WTC11 (cell line): ENCODE results near the gene FAR1. TPM values are rescaled to one million over a fixed set of nuclear protein-coding genes. Genes with fewer than 3 reads are reported as not detected.

ENCODE experiments used
- ATAC-seq: fragments of 200-7000 bp; cut with Tn5 transposase; 2 replicates; pipeline ENCODE4 v1.10.0; 2021; ENCODE audit warnings: mild to moderate bottlenecking, moderate library complexity
- CTCF ChIA-PET: fragments of 300-600 bp; sonication (Branson Sonifier 250); formaldehyde crosslinking; loops from one replicate; lab custom pipeline; 2021; ENCODE audit warnings: antibody characterized with exemption; lab: Charles Lee
- POLR2A ChIA-PET: fragments of 350-600 bp; sonication (Branson Sonifier 250); formaldehyde crosslinking; loops from one replicate; lab custom pipeline; 2021; ENCODE audit warnings: antibody characterized with exemption; lab: Charles Lee
- DNase-seq: peaks from one replicate; pipeline ENCODE4 v3.0.0; 2021; ENCODE audit warnings: low spot score
- H3K27ac Mint-ChIP-seq: 2 replicates; pipeline ENCODE4 v1.8.0; 2021; ENCODE audit warnings: mixed read lengths
- H3K27me3 Mint-ChIP-seq: 2 replicates; pipeline ENCODE4 v1.8.0; 2021; ENCODE audit warnings: low read depth, mild to moderate bottlenecking, moderate library complexity, mixed read lengths
- H3K36me3 Mint-ChIP-seq: 2 replicates; pipeline ENCODE4 v1.8.0; 2021; ENCODE audit warnings: mixed read lengths
- H3K4me1 Mint-ChIP-seq: 2 replicates; pipeline ENCODE4 v1.8.0; 2022; ENCODE audit warnings: mixed read lengths
- H3K4me3 Mint-ChIP-seq: 2 replicates; pipeline ENCODE4 v1.8.0; 2021; ENCODE audit warnings: mild to moderate bottlenecking, moderate library complexity, mixed read lengths
- H3K9me3 Mint-ChIP-seq: 2 replicates; pipeline ENCODE4 v1.8.0; 2021; ENCODE audit warnings: mixed read lengths
- ATF1 ChIP-seq: sonication (generic); formaldehyde crosslinking; IDR thresholded peaks from 2 replicates; pipeline ENCODE4 v1.8.1; 2023; ENCODE audit warnings: mild to moderate bottlenecking, moderate library complexity, missing genetic modification reagents
- CTCF ChIP-seq: fragments of 200-600 bp; IDR thresholded peaks from 2 replicates; pipeline ENCODE4 v1.8.0; 2022; ENCODE audit warnings: antibody characterized with exemption
- ERG ChIP-seq: fragments of 250-450 bp; sonication (Bioruptor Pico); IDR thresholded peaks from 2 replicates; pipeline ENCODE4 v1.8.0; 2021; ENCODE audit warnings: mild to moderate bottlenecking
- FOXJ3 ChIP-seq: sonication (generic); formaldehyde crosslinking; IDR thresholded peaks from 2 replicates; pipeline ENCODE4 v1.9.0; 2021; ENCODE audit warnings: missing genetic modification reagents, mild to moderate bottlenecking, borderline replicate concordance
- FOXK1 ChIP-seq: sonication (generic); formaldehyde crosslinking; IDR thresholded peaks from 2 replicates; pipeline ENCODE4 v1.8.0; 2022; ENCODE audit warnings: mild to moderate bottlenecking, moderate library complexity, missing genetic modification reagents
- GABPB1 ChIP-seq: sonication (generic); formaldehyde crosslinking; IDR thresholded peaks from 2 replicates; pipeline ENCODE4 v1.8.1; 2023; ENCODE audit warnings: mild to moderate bottlenecking, missing genetic modification reagents
- IRF2 ChIP-seq: sonication (generic); formaldehyde crosslinking; IDR thresholded peaks from 2 replicates; pipeline ENCODE4 v1.8.0; 2022; ENCODE audit warnings: low read depth, missing genetic modification reagents, borderline replicate concordance
- KAT7 ChIP-seq: sonication (generic); formaldehyde crosslinking; IDR thresholded peaks from 2 replicates; pipeline ENCODE4 v1.8.1; 2023; ENCODE audit warnings: missing genetic modification reagents, mild to moderate bottlenecking, borderline replicate concordance
- MAX ChIP-seq: sonication (generic); formaldehyde crosslinking; IDR thresholded peaks from 2 replicates; pipeline ENCODE4 v1.8.0; 2022; ENCODE audit warnings: mild to moderate bottlenecking, missing genetic modification reagents
- NFE2L1 ChIP-seq: sonication (generic); formaldehyde crosslinking; IDR thresholded peaks from 2 replicates; pipeline ENCODE4 v1.8.1; 2023; ENCODE audit warnings: missing genetic modification reagents
- NFYB ChIP-seq: sonication (generic); formaldehyde crosslinking; conservative IDR thresholded peaks from 2 replicates; pipeline ENCODE4 v1.8.0; 2022; ENCODE audit warnings: low read depth, missing genetic modification reagents
- NR1H2 ChIP-seq: sonication (generic); formaldehyde crosslinking; IDR thresholded peaks from 2 replicates; pipeline ENCODE4 v1.9.0; 2021; ENCODE audit warnings: mild to moderate bottlenecking, moderate library complexity, missing genetic modification reagents
- RELA ChIP-seq: sonication (generic); formaldehyde crosslinking; IDR thresholded peaks from 2 replicates; pipeline ENCODE4 v1.8.1; 2022; ENCODE audit warnings: missing genetic modification reagents, mild to moderate bottlenecking, borderline replicate concordance
- RORB ChIP-seq: fragments of 250-450 bp; sonication (Bioruptor Pico); IDR thresholded peaks from 2 replicates; pipeline ENCODE4 v1.9.0; 2021; ENCODE audit warnings: mild to moderate bottlenecking
- SP1 ChIP-seq: sonication (generic); formaldehyde crosslinking; conservative IDR thresholded peaks from 2 replicates; pipeline ENCODE4 v1.8.1; 2022; ENCODE audit warnings: missing genetic modification reagents
- TCF7 ChIP-seq: sonication (generic); formaldehyde crosslinking; IDR thresholded peaks from 2 replicates; pipeline ENCODE4 v1.8.0; 2022; ENCODE audit warnings: mild to moderate bottlenecking, low read depth, missing genetic modification reagents, moderate library complexity
- TEAD1 ChIP-seq: sonication (generic); formaldehyde crosslinking; IDR thresholded peaks from 2 replicates; pipeline ENCODE4 v1.8.0; 2022; ENCODE audit warnings: mild to moderate bottlenecking, missing genetic modification reagents
- TEAD4 ChIP-seq: sonication (generic); formaldehyde crosslinking; IDR thresholded peaks from 2 replicates; pipeline ENCODE4 v1.8.0; 2022; ENCODE audit warnings: mild to moderate bottlenecking, missing genetic modification reagents
- USF2 ChIP-seq: sonication (generic); formaldehyde crosslinking; IDR thresholded peaks from 2 replicates; pipeline ENCODE4 v1.8.1; 2023; ENCODE audit warnings: mild to moderate bottlenecking, missing genetic modification reagents, moderate library complexity
- ZMAT4 ChIP-seq: fragments of 250-450 bp; sonication (Bioruptor Pico); IDR thresholded peaks from 2 replicates; pipeline ENCODE4 v1.9.0; 2021; ENCODE audit warnings: mild to moderate bottlenecking
- ZNF219 ChIP-seq: sonication (generic); formaldehyde crosslinking; IDR thresholded peaks from 2 replicates; pipeline ENCODE4 v1.8.0; 2023; ENCODE audit warnings: missing genetic modification reagents, mild to moderate bottlenecking, borderline replicate concordance
- ZNF263 ChIP-seq: sonication (generic); formaldehyde crosslinking; IDR thresholded peaks from 2 replicates; pipeline ENCODE4 v1.8.1; 2022; ENCODE audit warnings: low read depth, mild to moderate bottlenecking, moderate library complexity, missing genetic modification reagents
- ZNF281 ChIP-seq: sonication (generic); formaldehyde crosslinking; IDR thresholded peaks from 2 replicates; pipeline ENCODE4 v1.8.0; 2023; ENCODE audit warnings: mild to moderate bottlenecking, missing genetic modification reagents
- ZNF317 ChIP-seq: sonication (generic); formaldehyde crosslinking; IDR thresholded peaks from 2 replicates; pipeline ENCODE4 v1.8.1; 2023; ENCODE audit warnings: low read depth, mild to moderate bottlenecking, moderate library complexity, missing genetic modification reagents, borderline replicate concordance
- ZNF512 ChIP-seq: sonication (generic); formaldehyde crosslinking; IDR thresholded peaks from 2 replicates; pipeline ENCODE4 v1.8.1; 2022; ENCODE audit warnings: missing genetic modification reagents, borderline replicate concordance
- total RNA-seq: library from RNA; stranded (reverse); gene quantifications from 3 replicates; pipeline ENCODE4 v1.2.3, GENCODE V29; 2021

The FAR1 gene
- total RNA-seq, 1 experiment from 2014 or later, result 63.9 TPM

- no peak for DNase-seq
- ChIA-PET CTCF (no interaction called here), POLR2A (no interaction called here)
- Mint-ChIP-seq H3K27ac (no peak overlapping the region), H3K4me1 (0 out of 2 replicates have a peak, but pooled peaks cover 4% of the 10 kb centered on the region), H3K9me3 (no peaks in the 10 kb centered on the region), H3K36me3 (peaks cover 38% of the 10 kb centered on the region), H3K27me3 (no peaks in the 10 kb centered on the region), H3K4me3 (no peak overlapping the region)
- no peak for ATAC-seq
- no peak for TF ChIP-seq KAT7 (CRISPR knock-in tag)
- TF ChIP-seq NFE2L1 (CRISPR knock-in tag), result no peak
- no peak for TF ChIP-seq GABPB1 (CRISPR knock-in tag)
- TF ChIP-seq ATF1 (CRISPR knock-in tag), result no peak
- TF ChIP-seq ZNF219, result no peak
- no peak for TF ChIP-seq ZMAT4 (CRISPR knock-in tag)
- no peak for TF ChIP-seq TEAD4 (CRISPR knock-in tag)
- TF ChIP-seq RORB (CRISPR knock-in tag), result no peak
- no peak for TF ChIP-seq RELA
- TF ChIP-seq CTCF, result no peak
- TF ChIP-seq NR1H2 (CRISPR knock-in tag), result no peak
- no peak for TF ChIP-seq ZNF281 (CRISPR knock-in tag)
- TF ChIP-seq SP1 (CRISPR knock-in tag), result no peak
- TF ChIP-seq TEAD1, result no peak
- no peak for TF ChIP-seq TCF7 (CRISPR knock-in tag)
- no peak for TF ChIP-seq USF2 (CRISPR knock-in tag)
- TF ChIP-seq FOXJ3 (CRISPR knock-in tag), result no peak
- TF ChIP-seq FOXK1 (CRISPR knock-in tag), result no peak
- TF ChIP-seq NFYB, result no peak
Measured at GRCh38 chr11:13713982-13714381, 45.5 kb downstream of the FAR1 start.

GRCh38 chr11:13717331-13717730 is 48.9 kb downstream of the FAR1 start:
- H3K9me3 Mint-ChIP-seq, result no peaks in the 10 kb centered on the region
- ChIA-PET CTCF (no interaction called here), POLR2A (interaction anchor here (0.6 kb wide), 1 partner anchor 39 kb away, joined by 4 read pairs; no protein-coding TSS in a partner anchor)
- H3K27ac Mint-ChIP-seq, result no peak overlapping the region
- H3K4me1 Mint-ChIP-seq, result 0 out of 2 replicates have a peak, but pooled peaks cover 4% of the 10 kb centered on the region
- DNase-seq, result no peak
- no peak overlapping the region for H3K4me3 Mint-ChIP-seq
- H3K27me3 Mint-ChIP-seq, result no peaks in the 10 kb centered on the region
- peaks cover 37% of the 10 kb centered on the region for H3K36me3 Mint-ChIP-seq
- TF ChIP-seq ZNF263 (CRISPR knock-in tag) (no peak), ZNF512 (no peak), IRF2 (CRISPR knock-in tag) (no peak), ZNF317 (CRISPR knock-in tag) (no peak), SP1 (CRISPR knock-in tag) (no peak), MAX (no peak), ERG (CRISPR knock-in tag) (no peak)
- TF ChIP-seq, all 79 proteins: peak for 0
- ATAC-seq, result no peak
